HL-60 (cell line): ENCODE data around the gene P2RY4.

Experiments used
- CTCF ChIP-seq: IDR thresholded peaks from one replicate; pipeline ENCODE4 v1.5.1; 2011; ENCODE audit warnings: low read length, control low read depth, inconsistent platforms; ENCODE audit not compliant: insufficient read depth
- GABPA ChIP-seq: IDR thresholded peaks from 2 replicates; pipeline ENCODE4 v1.6.1; 2012; ENCODE audit warnings: low read depth
- SPI1 ChIP-seq: IDR thresholded peaks from 2 replicates; pipeline ENCODE4 v1.6.1; 2012; ENCODE audit warnings: low read depth, mild to moderate bottlenecking, borderline replicate concordance
- TF ChIP-seq, protein P1 (sequence below): IDR thresholded peaks from 2 replicates; pipeline ENCODE4 v1.6.1; 2012; ENCODE audit warnings: low read depth; ENCODE audit not compliant: insufficient replicate concordance

- TF ChIP-seq CTCF: no peak
- TF ChIP-seq GABPA: no peak
- TF ChIP-seq, protein P1, sequence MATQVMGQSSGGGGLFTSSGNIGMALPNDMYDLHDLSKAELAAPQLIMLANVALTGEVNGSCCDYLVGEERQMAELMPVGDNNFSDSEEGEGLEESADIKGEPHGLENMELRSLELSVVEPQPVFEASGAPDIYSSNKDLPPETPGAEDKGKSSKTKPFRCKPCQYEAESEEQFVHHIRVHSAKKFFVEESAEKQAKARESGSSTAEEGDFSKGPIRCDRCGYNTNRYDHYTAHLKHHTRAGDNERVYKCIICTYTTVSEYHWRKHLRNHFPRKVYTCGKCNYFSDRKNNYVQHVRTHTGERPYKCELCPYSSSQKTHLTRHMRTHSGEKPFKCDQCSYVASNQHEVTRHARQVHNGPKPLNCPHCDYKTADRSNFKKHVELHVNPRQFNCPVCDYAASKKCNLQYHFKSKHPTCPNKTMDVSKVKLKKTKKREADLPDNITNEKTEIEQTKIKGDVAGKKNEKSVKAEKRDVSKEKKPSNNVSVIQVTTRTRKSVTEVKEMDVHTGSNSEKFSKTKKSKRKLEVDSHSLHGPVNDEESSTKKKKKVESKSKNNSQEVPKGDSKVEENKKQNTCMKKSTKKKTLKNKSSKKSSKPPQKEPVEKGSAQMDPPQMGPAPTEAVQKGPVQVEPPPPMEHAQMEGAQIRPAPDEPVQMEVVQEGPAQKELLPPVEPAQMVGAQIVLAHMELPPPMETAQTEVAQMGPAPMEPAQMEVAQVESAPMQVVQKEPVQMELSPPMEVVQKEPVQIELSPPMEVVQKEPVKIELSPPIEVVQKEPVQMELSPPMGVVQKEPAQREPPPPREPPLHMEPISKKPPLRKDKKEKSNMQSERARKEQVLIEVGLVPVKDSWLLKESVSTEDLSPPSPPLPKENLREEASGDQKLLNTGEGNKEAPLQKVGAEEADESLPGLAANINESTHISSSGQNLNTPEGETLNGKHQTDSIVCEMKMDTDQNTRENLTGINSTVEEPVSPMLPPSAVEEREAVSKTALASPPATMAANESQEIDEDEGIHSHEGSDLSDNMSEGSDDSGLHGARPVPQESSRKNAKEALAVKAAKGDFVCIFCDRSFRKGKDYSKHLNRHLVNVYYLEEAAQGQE: no peak
- TF ChIP-seq SPI1: no peak
Measured at GRCh38 chrX:70240751-70241150, 19.3 kb downstream of the P2RY4 start.
